ENCODE measurements around the gene PRKACG. TPM values are rescaled to one million over a fixed set of nuclear protein-coding genes. Genes with fewer than 3 reads are reported as not detected.

PRKACG gene
- total RNA-seq, 1 experiment from 2014 or later: not detected

GRCh38 chr9:68963416-68963815 lies 50.5 kb downstream of the PRKACG start:
- Histone ChIP-seq H2AFZ (ENCODE audit: low read length) (no peak overlapping the region), H3K27ac (ENCODE audit: low read length) (no peak overlapping the region), H3K4me3 (ENCODE audit: low read length) (no peak overlapping the region), H3K9ac (ENCODE audit: low read length) (no peak overlapping the region), H3K36me3 (ENCODE audit: insufficient read depth, low read length) (no peaks in the 10 kb centered on the region), H3K4me1 (ENCODE audit: low read length) (no peaks in the 10 kb centered on the region), H4K20me1 (ENCODE audit: insufficient read depth, low read depth, low read length) (no peaks in the 10 kb centered on the region), H3K4me2 (ENCODE audit: low read depth, low read length, poor library complexity, severe bottlenecking) (no peak overlapping the region), H3K27me3 (ENCODE audit: low read length) (no peaks in the 10 kb centered on the region), H3K9me3 (ENCODE audit: low read length) (no peaks in the 10 kb centered on the region), H3K9me2 (replicated peaks; ENCODE audit: insufficient read depth, low read length) (no peaks in the 10 kb centered on the region), H3K79me2 (ENCODE audit: low read length) (no peaks in the 10 kb centered on the region)
- no peak for DNase-seq

Other genes with a start within 250 kb of the PRKACG start
- 8.3 and 26.3 TPM in 2 replicates for gene FXN, start 21.6 kb upstream of the PRKACG start, total RNA-seq (2014; rRNA removed; shearing (Covaris generic); ENCODE audit: low replicate concordance)
- gene TJP2, start 160.2 kb upstream of the PRKACG start, total RNA-seq (2014; rRNA removed; shearing (Covaris generic); ENCODE audit: low replicate concordance): 2.3 and 4.0 TPM in 2 replicates